ENCODE measurements around the gene KCNH2.

- TF ChIP-seq CTCF (IDR thresholded peaks at IDR 0.05; ENCODE audit: poor library complexity) (no peak), EZH2 (IDR thresholded peaks at IDR 0.05; ENCODE audit: borderline replicate concordance) (no peak)
Observed at GRCh38 chr7:150954201-150954985, 23.7 kb downstream of the KCNH2 start.

Measured in hepatocyte (in vitro differentiated cells).